Mucosa of descending colon (tissue), 3 donors: ENCODE measurements around the gene EXOSC3. TPM values are rescaled to one million over a fixed set of nuclear protein-coding genes. Genes with fewer than 3 reads are reported as not detected.

ENCODE experiments used
- ATAC-seq: fragments of 200-7000 bp; cut with Tn5 transposase; one replicate; pipeline ENCODE4 v1.9.1; 2020; ENCODE audit warnings: mild to moderate bottlenecking, moderate library complexity
- DNase-seq, 3 donors: peaks; one replicate each; pipeline ENCODE4 v3.0.0-alpha.2; 2020
- H3K36me3 ChIP-seq: fragments of 200-600 bp; one replicate; pipeline ENCODE4 v1.8.0; 2021; ENCODE audit warnings: low read depth, mild to moderate bottlenecking
- H3K4me1 ChIP-seq: fragments of 200-600 bp; one replicate; pipeline ENCODE4 v1.8.0; 2021; ENCODE audit warnings: low read depth, mild to moderate bottlenecking
- H3K4me3 ChIP-seq: fragments of 200-600 bp; one replicate; pipeline ENCODE4 v1.8.0; 2021; ENCODE audit warnings: mild to moderate bottlenecking
- H3K9me3 ChIP-seq: fragments of 200-600 bp; one replicate; pipeline ENCODE4 v1.8.0; 2021; ENCODE audit warnings: mild to moderate bottlenecking
- CTCF ChIP-seq: fragments of 200-600 bp; IDR thresholded peaks from one replicate; pipeline ENCODE4 v1.8.0; 2022; ENCODE audit warnings: antibody characterized with exemption, mild to moderate bottlenecking
- intact Hi-C, 2 donors: fragments of 100-400 bp; cut with DNase I in 1 of 2; cut with micrococcal nuclease in 1 of 2; formaldehyde crosslinking; loops; one replicate each; pipeline versions ENCODE4 v1.11.0 to v1.11.1; 2022; cut with DNase I, micrococcal nuclease
- total RNA-seq, 3 donors: library from RNA; stranded (reverse); fragmentation: NEBNext Ultra II Directional in 2 of 3; extraction: Animal tissue kit (Norgen Biotek cat#: 25700) in 2 of 3; gene quantifications; one replicate each; pipeline versions ENCODE4 v1.2.1 to v1.2.4, GENCODE V29; 2021 to 2023
- donor health status: DM: no; HTN: no; CAD: no; lungs with moderate emphysema.
- donor health status: DM: no; HTN: no; CAD: no.
- donor health status: DM: no; HTN: yes; CAD: no.

The EXOSC3 gene
- total RNA-seq, 3 donors from 2014 or later = 25.1 to 34.1 (median 32.2) TPM

GRCh38 chr9:37788332-37788731, 3.5 kb upstream of the EXOSC3 start:
- no peak overlapping the region for H3K4me3 ChIP-seq
- TF ChIP-seq CTCF = no peak
- H3K9me3 ChIP-seq = no peaks in the 10 kb centered on the region
- ATAC-seq = no peak
- H3K36me3 ChIP-seq = no peaks in the 10 kb centered on the region
- intact Hi-C loops = loop anchor here in 1 of 2 donors (10.0 kb wide), 1 partner anchor 606 kb away; the partner anchor contains the start of gene ALDH1B1
- no peak for DNase-seq
- H3K4me1 ChIP-seq = peaks cover 10% of the 10 kb centered on the region

- no peak for DNase-seq
- no peak for TF ChIP-seq CTCF
These were observed 2.2 kb upstream of the EXOSC3 start for GRCh38 chr9:37787059-37787458.

GRCh38 chr9:37784291-37784615, 611 bp downstream of the EXOSC3 start:
- Histone ChIP-seq H3K9me3 (no peaks in the 10 kb centered on the region), H3K36me3 (no peaks in the 10 kb centered on the region), H3K4me1 (peaks cover 10% of the 10 kb centered on the region), H3K4me3 (peak overlapping the region; percentile 76)
- DNase-seq = no peak
- peak; percentile 8 for ATAC-seq
- intact Hi-C loops = loop anchor here in 1 of 2 donors (10.0 kb wide), 1 partner anchor 611 kb away; the partner anchor contains the start of gene ALDH1B1
- TF ChIP-seq CTCF = no peak

More at GRCh38 chr9:37787059-37787458, 2.2 kb upstream of the EXOSC3 start:
- Histone ChIP-seq H3K36me3 (no peaks in the 10 kb centered on the region), H3K9me3 (no peaks in the 10 kb centered on the region), H3K4me3 (no peak overlapping the region), H3K4me1 (peaks cover 10% of the 10 kb centered on the region)
- intact Hi-C loops = loop anchor here in 1 of 2 donors (10.0 kb wide), 1 partner anchor 608 kb away; the partner anchor contains the start of gene ALDH1B1
- ATAC-seq = no peak

GRCh38 chr9:37778534-37778933, 6.3 kb downstream of the EXOSC3 start:
- Histone ChIP-seq H3K4me3 (no peak overlapping the region), H3K4me1 (no peaks in the 10 kb centered on the region), H3K9me3 (no peaks in the 10 kb centered on the region), H3K36me3 (no peaks in the 10 kb centered on the region)
- DNase-seq = no peak
- intact Hi-C loops = no loop called here
- no peak for ATAC-seq
- no peak for TF ChIP-seq CTCF

GRCh38 chr9:37776328-37776727, 8.5 kb downstream of the EXOSC3 start:
- Histone ChIP-seq H3K4me3 (no peak overlapping the region), H3K9me3 (no peaks in the 10 kb centered on the region), H3K36me3 (no peaks in the 10 kb centered on the region), H3K4me1 (no peaks in the 10 kb centered on the region)
- TF ChIP-seq CTCF = no peak
- ATAC-seq (no peak), DNase-seq (no peak)
- intact Hi-C loops = no loop called here
